Activated gamma-delta T cell (primary cell): Measurements from ENCODE around the gene FAU.

Experiments used
- DNase-seq: peaks from one replicate; lab custom pipeline; 2025; lab: John Stamatoyannopoulos, UW

Gene FAU

DNA sequence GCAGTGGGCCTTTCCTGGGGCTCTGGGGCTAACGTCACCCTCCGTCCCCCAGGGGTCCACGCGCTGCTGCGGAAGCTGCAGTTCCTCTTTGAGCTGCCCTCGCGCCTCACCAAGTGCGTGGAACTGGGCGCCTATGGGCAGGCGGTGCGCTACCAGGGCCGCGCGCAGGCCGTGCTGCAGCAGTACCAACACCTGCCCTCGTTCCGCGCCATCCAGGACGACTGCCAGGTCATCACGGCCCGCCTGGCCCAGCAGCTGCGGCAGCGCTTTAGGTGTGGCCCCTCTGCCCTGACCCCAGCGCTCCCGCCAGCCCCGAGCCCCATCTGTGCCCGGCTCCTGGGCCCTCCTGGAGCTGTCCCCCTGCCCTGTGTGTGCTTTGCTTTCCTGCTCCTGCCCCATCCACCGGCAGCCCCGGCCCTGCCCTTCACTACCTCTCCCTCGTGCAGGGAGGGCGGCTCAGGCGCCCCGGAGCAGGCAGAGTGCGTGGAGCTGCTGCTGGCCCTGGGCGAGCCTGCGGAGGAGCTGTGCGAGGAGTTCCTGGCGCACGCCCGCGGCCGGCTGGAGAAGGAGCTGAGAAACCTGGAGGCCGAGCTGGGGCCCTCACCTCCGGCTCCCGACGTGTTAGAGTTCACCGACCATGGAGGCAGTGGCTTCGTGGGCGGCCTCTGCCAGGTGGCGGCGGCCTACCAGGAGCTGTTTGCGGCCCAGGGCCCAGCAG, 14.0 kb downstream of the FAU start:
- DNase-seq: no peak

GRCh38 chr11:65107078-65107477, 14.9 kb downstream of the FAU start:
- DNase-seq: no peak

DNA sequence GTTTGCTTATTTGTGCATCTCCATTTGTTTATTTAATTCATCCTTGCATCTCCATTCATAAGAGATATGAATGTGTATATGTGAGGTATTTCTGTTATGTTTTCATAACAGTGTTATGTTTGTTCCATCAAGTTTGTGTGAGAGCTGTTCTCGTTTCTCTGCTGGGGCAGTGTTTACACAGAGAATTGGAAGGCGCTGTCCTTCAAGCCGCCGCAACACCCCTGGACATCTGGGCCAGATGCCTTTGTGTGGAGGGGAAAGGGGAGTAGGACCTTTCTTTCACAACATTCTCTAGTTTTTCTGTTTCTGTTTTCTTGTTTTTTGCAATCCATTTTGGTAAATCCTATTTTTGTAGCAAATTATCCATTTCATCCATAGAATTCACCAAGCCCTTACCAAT, 17.3 kb downstream of the FAU start:
- no peak for DNase-seq

GRCh38 chr11:65103476-65103875, 18.5 kb downstream of the FAU start:
- DNase-seq: no peak

DNA sequence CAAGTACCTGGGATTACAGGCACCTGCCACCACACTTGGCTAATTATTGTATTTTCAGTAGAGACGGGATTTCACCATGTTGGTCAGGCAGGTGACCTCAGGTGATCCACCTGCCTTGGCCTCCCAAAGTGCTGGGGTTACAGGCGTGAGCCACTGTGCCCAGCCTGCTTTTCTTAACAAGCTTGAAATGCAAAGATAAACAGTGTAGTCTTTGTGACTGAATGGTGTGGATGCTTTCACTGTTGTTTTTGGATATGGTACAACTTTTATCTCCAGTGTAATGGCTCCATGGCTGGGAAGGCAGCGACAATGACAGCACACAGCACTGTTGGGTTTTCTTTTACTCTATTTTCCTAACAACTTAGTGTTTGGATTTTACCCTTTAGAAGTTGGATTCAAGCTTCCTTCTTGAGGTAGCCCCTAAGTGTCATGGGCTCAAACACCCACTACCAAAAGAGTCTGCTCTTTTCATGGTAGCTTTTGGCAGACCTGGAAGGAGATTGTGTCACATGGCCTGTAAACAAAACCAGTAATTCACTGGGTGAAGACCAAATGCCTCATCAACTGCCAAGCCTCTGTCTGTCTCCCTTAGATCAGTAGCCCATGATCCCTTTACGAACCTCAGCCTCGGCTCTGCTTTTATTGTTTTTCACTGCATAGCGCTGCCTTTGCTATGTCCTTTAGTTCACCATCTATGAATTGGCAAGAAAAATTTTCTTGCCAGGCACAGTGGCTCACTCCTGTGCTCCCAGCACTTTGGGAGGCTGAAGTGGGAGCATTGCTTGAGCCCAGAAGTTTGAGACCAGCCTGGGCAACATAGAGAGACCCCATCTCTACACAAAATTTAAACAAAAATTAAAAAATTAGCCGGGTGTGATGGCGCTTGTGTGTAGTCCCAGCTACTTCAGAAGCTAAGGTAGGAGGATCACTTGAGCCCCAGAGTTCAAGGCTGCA, 19.5 kb downstream of the FAU start:
- DNase-seq: no peak

- DNase-seq: no peak
Measured at GRCh38 chr11:65100674-65101350, 21.1 kb downstream of the FAU start.

DNA sequence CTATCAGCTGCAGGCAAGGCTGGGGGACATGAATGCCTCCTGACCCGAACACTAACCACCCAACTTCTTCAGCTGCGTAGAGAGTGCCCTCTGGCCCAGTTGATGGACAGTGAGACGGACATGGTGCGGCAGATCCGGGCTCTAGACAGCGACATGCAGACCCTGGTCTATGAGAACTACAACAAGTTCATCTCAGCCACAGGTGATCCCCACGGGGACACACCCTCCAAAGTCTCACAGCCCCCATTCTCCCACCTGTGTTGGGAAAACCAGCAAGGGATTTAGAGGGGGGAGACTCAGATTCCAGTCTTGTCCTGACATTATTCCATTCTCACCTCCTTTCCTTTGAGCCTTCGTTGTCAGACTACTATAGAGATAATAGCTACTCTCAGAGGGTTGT, 25.0 kb downstream of the FAU start:
- no peak for DNase-seq

- peak; percentile 45 for DNase-seq
Measured at GRCh38 chr11:65095974-65096806, 25.7 kb downstream of the FAU start, which contains the start of gene VPS51. Gene VPS51, plus strand, starts transcription at chr11:65096214. Its CDS starts 37 bp downstream, at chr11:65096251.

GRCh38 chr11:65095427-65095826, 26.5 kb downstream of the FAU start:
- no peak for DNase-seq

GRCh38 chr11:65090628-65091027, 31.3 kb downstream of the FAU start:
- DNase-seq: no peak

GRCh38 chr11:65089621-65090020, 32.3 kb downstream of the FAU start:
- DNase-seq: no peak

DNA sequence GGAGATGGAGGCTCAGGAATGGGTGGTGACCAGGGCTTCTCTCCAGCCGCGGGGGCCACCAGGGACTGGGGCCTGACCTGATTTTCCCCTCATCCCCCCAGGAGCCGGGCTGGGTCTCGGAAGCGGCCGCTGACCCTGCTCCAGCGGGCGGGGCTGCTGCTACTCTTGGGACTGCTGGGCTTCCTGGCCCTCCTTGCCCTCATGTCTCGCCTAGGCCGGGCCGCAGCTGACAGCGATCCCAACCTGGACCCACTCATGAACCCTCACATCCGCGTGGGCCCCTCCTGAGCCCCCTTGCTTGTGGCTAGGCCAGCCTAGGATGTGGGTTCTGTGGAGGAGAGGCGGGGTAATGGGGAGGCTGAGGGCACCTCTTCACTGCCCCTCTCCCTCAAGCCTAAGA, 34.1 kb downstream of the FAU start:
- DNase-seq: no peak

DNA sequence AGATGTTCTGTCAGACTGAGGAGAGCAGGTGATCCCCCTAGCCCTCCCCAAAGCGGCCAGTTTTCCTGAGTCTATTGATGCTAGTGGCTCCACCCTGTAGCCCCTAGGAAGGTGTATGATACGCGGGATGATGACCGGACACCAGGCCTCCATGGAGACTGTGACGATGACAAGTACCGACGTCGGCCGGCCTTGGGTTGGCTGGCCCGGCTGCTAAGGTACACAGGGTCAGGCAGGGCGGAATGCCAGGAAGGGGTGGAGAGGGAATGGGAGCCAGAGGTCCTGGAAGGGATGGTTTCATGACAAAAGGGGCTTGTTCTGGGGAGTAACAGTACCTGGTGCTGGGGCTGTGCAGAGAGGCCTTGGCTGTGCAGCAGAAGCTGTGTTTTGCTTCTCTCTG, 34.7 kb downstream of the FAU start:
- no peak for DNase-seq

DNA sequence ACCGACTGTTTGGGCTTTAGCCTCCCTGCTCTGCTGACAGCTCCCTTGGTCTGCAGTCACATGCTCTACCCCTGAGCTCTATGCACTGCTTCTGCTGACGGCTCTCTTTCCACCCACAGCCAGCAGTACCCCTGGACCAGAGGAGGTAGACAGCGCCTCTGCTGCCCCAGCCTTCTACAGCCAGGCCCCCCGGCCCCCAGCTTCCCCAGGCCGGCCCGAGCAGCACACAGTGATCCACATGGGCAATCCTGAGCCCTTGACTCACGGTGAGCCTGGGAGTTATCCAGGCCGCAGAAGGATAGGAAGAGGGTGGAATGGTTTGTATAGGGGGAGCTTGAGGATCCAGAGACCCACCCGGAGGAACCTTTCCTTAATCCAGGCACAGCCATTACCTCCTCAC, 35.1 kb downstream of the FAU start:
- DNase-seq: no peak

- DNase-seq: no peak
Measured at GRCh38 chr11:65085446-65085845, 36.5 kb downstream of the FAU start.

GRCh38 chr11:65084598-65085375, 37.1 kb downstream of the FAU start:
- DNase-seq: no peak

DNA sequence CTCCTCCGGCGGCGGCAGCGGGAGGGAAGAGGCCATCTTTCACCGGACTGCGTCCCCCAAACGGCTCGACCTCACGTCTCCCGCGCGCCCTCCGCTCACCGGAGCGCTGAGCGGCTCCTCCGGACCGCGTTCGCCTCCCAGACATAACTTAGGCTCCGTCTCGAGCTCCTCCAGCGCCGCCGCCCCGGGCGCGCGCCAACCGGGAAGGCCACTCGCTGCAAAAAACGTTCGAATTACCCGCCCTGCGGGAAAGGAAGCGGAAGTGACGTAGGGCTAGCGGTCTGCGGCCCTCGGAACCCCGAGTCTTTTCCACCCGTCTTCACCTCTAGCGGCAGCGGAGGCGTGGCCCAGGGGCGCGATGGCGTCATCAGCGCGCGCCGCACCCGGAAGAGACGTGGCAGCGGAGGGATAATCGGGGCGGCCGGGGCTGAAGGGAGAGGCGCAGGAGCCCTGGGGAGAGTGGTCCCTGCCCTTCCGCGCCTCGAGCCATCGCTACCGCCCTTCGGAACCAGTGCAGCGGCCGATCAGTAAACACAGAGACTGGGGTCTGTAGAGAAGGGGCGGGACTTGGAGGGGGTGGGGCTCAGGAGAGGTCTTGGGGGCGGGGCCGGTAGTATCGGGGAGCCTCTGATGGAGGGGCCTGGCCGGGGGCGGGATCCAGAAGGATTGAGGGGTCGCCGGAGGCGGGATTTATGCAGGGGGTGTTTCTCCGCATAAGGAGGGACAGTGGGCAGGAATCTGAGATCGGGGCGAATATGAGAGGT, 37.9 kb downstream of the FAU start, which contains the start of the genes CDCA5 and ZFPL1:
TSS of gene CDCA5 (minus strand) at position 207 of the 764 bp plus-strand sequence. CDS start at position 145, 62 bp downstream.
TSS of gene ZFPL1 (plus strand) at position 389 of the 764 bp plus-strand sequence. CDS start 477 bp downstream, outside the sequence.
- DNase-seq: peak; percentile 86

GRCh38 chr11:65083134-65083833, 38.6 kb downstream of the FAU start:
- no peak for DNase-seq

DNA sequence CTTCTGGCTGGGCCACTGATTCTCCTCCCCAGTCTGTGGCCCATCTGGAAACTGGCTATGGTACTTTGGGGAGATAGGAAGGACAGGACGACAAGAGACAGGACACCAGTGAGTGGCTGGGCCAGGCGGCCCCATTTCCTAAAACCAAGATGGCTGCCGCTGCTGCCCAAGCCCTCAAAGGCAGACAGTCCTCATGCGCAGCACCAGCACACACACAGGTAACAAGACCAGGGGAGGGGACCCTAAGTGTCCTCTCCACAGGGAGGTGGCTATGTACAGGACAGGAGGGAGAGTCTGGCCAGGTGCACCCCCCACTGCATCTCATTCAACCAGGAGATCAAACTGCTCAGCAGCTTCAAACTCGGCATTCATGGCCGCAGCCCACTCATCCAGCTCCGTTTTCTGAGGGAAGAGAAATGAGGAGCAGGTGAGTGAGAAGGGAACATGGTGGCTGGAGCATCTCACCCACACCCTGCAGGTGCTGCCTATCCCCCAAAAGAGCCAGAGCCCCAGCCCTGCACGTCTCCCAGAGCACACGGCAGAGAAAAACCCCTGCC, 43.1 kb downstream of the FAU start:
- DNase-seq: no peak
